GM18520 (cell line): ENCODE data around the gene MYH11.
"Not testable (repeated sequence)": the region's sequence is repeated elsewhere in the genome, so short reads cannot be mapped to it uniquely, and the experiment has no call there.

Experiments
- ATAC-seq: cut with Tn5 transposase; IDR thresholded peaks from one replicate; pipeline ENCODE4 v1.9.1; 2021; ENCODE audit not compliant: unreplicated experiment

The MYH11 gene

DNA sequence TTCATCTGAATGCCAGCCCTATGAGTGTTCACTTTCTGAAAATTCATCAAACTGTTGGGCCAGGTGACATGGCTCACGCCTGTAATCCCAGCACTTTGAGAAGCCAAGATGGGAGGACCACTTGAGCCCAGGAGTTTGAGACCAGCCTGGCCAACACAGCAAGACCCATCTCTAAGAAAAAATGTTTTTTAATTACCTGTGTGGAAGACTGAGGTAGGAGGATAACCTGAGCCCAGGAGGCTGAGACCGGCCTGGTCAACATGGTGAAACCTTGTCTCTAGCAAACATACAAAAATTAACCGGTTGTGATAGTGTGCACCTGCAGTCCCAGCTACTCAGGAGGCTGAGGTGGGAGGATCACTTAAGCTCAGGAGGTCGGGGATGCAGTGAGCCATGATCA lies 10.3 kb downstream of the MYH11 start:
- no peak for ATAC-seq

DNA sequence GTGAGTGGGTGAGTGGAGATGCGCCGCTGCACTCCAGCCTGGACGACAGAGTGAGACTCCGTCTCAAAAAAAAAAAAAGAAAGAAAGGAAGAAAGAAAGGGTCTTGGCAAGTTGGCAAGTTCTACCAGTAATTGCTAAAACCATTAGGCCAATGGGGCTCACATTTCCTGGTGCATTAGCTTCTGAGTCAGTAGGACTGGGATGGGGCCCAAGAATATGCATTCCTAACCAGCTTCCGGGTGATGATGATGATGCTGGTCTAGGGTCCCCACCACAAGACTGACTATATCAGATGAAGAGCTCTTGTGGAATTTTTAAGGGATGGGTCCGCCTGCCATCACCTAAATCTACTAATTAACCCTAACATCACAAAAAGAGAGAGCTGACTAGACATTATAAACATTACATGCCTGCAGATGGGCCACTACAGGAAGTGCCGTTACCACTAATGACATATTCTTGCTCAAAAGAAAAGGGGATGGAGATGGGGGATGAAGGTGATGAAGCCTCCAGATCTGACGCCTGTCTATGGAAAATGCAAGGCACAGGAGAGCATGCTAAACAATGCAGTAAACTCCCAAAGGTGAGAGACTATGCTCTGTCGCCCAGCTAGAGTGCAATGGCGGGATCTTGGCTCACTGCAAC lies 13.1 kb downstream of the MYH11 start:
- no peak for ATAC-seq

DNA sequence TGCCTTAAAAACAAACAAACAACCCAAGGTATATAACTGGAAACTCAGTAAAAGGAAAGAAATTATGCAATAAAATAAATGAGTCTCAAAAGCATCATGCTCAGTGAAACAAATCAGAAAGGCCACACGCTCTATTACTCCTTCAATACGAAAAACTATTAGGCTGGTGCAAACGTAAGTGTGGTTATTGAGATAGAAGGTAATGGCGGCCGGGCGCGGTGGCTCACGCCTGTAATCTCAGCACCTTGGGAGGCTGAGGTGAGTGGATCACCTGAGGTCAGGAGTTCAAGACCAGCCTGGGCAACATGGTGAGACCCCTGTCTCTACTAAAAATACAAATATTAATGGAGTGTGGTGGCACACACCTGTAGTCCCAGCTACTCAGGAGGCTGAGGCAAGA lies 17.6 kb downstream of the MYH11 start:
- not testable (repeated sequence) for ATAC-seq

DNA sequence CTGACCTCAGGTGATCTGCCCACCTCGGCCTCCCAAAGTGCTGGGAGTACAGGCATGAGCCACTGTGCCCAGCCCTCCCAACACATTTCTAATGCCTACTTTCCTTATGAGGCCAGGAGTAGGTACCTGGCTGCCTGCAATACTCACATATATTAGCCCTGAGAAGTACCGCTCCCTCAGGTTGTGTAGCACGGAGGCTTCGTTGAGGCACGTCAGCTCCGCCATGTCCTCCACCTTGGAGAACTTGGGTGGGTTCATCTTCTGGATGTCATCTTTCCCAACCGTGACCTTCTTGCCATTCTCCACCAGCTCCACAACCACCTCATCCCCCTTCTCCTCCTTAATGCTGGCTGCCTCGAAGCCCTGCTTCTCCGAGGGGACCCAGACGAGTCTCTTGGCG lies 19.1 kb downstream of the MYH11 start:
- ATAC-seq = no peak

GRCh38 chr16:15836965-15837611 lies 19.7 kb downstream of the MYH11 start:
- no peak for ATAC-seq

GRCh38 chr16:15836074-15836473 lies 20.8 kb downstream of the MYH11 start:
- no peak for ATAC-seq

DNA sequence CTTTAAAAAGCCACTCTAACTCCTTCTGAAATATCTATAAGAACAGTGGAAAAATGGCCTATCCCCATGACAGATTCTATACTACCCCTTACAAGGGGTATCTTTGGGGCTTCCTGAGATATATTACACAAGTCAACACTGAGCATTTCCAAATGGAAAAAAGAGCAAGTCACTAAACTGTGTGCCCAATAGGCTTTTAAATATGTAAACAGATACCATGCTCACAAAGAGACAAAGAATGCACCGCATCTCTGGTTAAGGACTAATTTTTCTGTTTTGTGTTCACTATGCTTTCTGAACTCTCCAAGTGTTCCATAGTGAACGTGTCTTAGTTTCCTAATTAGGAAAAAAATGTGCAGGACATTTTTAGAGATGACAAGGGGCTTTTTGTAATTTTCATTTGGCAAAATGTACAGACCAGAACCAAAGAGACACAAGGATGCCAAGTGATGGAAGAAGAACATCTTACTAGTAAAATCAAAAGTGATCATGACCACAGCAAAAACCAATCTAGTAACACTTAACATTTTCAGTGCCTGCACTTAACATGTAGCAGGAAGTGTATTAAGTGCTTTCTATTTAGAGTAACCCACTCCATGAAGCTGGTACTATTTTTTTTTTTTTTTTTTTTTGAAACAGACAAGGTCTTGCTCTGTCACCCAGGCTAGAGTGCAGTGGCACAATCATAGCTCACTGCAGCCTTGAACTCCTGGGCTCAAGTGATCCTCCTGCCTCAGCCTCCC lies 21.5 kb downstream of the MYH11 start:
- ATAC-seq = no peak

DNA sequence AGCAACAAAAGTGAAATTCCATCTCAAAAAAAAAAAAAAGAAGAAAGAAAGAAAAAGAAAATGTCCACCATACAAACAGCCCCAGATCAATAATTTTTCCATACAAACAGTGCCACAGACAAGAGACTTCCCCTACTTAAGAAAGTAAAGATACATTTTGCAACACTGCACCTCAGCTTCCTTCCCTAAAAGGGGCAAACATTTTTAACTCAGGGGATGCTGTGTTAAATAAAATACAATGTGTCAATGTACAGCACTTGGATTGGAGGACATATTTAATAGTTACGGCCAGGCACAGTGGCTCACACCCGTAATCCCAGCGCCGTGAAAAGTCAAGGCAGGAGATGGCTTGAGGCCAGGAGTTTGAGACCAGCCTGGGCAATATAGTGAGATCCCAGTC lies 22.3 kb downstream of the MYH11 start:
- ATAC-seq = no peak

DNA sequence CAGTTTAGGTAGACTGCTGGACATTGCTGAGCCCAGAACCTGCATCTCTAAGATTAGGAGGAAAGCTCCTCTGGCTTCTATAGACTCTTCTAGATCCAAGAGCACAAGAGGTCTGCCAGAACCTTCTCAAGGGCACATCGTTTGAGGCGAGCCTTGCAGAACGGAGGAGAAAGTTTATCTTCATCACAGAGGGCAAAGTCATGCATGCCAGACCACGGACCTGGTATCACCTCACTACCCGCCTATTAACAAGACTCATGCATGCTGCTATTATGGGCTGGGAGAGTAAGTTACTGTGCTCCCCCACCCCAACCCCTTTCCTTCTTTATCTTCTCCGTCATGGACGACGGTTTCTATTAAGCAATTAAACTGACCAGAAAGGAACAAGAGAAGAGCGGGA lies 23.3 kb downstream of the MYH11 start:
- no peak for ATAC-seq

- no peak for ATAC-seq
Measured at GRCh38 chr16:15832241-15832640, 24.6 kb downstream of the MYH11 start.

DNA sequence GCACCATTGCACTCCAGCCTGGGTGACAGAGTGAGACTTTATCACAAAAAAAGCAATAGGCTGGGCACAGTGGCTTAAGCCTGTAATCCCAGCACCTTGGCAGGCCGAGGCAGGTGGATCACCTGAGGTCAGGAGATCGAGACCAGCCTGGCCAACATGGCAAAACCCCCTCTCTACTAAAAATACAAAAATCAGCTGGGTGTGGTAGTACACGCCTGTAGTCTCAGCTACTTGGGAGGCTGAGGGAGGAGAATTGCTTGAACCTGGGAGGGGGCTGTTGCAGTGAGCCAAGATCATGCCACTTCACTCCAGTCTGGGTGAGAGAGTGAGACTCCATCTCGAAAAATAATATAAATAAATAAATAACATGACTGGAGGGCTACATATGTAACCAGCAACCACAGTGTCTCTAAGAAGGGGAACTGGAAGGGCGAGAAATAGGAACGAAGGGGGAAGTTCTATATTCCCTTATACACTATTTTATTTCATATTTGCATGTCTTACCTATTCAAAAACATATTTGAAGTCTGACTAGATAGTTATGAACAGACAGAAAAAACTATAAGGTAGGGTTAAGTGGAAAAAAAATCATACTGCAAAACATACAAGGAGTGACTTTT lies 25.9 kb downstream of the MYH11 start:
- ATAC-seq = no peak

DNA sequence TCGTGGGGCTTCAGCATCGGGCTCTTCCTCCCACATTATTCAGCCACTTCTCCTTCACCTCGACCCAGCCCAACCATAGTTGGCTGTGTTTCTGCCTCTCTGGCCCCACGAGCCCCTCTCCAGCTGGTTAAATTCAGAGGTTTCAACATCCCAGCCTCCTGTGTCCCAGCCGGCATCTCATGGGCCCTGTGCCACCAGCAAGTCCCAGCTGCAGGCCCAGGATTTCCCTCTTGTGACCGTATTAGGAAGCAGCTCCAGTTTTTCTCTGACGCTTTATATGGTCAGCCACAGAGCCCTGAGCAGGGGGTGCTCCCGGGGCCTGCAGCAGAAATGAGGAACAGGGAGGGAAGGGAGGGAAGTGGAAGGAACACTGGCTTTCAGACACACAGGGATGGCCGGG lies 27.4 kb downstream of the MYH11 start:
- no peak for ATAC-seq

DNA sequence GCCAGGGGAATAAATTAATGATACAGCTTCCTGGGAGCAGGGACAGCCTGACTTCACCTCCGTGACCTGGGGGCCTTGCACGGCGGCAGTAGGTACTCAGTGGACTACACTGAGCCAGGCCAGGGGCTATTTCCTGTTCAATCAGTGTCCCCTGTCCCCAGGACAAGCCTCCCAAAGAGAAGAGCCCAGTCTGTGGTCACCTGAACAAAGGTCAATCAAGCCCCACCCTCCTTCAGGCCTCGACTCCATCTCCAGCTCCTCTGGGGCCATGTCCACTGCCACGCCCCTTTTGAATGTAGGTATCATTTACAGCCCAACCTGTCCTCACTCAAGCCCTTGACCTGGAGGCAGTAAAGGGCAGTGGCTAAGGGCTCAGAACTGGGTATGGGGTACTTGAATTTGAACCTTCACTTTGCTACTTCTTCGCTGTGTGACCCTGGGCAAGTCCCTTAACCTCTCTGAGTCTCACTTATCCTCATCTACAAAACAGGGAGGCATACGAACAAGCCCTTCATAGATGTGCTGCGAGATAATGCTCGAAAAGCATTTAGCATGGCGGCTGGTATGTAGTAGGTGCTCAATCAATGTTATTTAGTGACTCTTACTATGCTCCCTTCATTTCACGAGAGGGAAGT lies 29.0 kb downstream of the MYH11 start:
- no peak for ATAC-seq

DNA sequence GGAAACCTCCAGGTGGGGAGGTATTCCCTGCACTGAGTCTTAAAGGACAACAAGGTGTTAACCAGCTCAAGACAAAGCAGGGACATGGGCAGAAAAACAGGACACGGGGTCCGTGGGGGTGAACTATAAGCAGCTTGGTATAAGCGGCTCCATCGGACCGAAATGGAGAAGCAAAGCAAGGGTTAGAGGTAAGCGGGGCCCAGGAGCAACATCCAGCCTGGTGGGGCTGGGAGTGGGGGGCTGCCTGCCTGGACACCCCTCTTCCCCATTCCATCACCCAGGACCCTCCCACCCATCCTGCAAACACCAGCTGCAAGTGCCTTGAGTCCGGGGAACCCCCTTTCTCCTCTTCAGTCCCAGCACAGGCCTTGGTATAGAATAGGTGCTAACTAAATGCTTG lies 29.5 kb downstream of the MYH11 start:
- ATAC-seq = no peak

DNA sequence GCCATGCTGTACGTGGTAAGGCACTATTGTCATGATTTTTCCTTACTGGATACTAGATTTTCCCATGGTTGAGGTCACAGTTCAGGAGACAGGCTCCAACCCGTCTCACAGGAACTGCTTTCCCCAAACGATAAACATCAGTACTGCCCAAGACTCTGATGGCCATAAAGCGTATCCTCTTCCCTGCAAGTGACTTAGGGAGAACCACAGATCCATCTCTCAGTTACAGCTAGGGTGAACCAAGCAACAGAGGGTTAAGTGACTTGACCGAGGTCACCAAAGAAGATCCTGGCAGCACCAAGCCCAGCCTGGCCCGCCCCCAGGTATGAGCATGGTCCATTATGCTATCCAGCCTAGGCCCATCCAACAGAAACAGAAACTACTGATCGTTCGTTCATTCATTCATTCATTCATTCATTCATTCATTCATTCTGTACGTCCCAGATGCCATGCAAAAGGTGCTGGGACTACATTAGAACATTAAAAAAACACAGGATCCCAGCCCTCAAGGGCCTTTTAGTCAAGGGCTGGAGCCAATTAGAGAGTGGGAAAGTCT lies 31.0 kb downstream of the MYH11 start:
- ATAC-seq = no peak

DNA sequence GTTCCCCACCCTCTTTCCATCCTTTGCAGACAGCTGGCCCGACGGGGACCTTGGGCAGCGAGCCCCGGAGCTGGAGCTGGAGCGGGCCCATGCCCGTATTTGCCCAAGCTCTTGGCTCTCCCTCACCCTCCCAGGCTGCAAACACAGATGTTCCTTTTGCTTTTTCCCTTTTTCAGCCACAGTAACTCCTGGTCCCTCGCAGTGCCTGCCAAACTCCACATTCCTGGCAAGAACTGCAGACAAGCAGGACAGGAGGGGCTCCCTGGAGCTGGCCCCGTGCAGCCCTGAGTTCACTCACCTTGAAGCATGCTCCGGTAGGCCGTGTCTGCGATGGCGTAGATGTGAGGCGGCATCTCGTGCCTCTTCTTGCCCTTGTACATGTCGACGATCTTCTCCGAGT lies 33.9 kb downstream of the MYH11 start:
- ATAC-seq = no peak

DNA sequence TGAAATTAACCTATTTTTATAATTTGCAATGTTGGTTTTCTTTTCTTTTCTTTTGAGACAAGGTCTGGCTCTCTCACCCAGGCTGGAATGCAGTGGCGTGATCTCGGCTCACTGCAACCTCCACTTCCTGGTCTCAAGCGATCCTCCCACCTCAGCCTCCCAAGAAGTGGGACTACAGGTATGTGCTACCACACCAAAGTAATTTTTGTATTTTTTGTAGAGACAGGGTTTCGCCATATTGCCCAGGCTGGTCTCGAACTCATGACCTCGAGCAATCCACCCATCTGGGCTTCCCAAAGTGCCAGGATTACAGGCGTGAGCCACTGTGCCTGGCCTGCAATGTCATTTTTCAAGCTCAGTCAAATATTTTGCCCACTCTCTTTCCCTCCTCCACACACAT lies 36.0 kb downstream of the MYH11 start:
- ATAC-seq = no peak

GRCh38 chr16:15819046-15819445 lies 37.8 kb downstream of the MYH11 start:
- ATAC-seq = no peak

- ATAC-seq = no peak
Measured at GRCh38 chr16:15817446-15817845, 39.4 kb downstream of the MYH11 start.

GRCh38 chr16:15816228-15816627 lies 40.6 kb downstream of the MYH11 start:
- no peak for ATAC-seq

- ATAC-seq = not testable (repeated sequence)
Measured at GRCh38 chr16:15812401-15812750, 44.5 kb downstream of the MYH11 start.
